ENCODE results near the gene PPM1L. TPM values are rescaled to one million over a fixed set of nuclear protein-coding genes. Genes with fewer than 3 reads are reported as not detected.

The PPM1L gene
- total and polyA plus RNA-seq, 2 of the 13 experiments (the other 11 are each of a cell fraction or from before 2014, with no cell fraction given) = 0.22 to 1.4 TPM

DNA sequence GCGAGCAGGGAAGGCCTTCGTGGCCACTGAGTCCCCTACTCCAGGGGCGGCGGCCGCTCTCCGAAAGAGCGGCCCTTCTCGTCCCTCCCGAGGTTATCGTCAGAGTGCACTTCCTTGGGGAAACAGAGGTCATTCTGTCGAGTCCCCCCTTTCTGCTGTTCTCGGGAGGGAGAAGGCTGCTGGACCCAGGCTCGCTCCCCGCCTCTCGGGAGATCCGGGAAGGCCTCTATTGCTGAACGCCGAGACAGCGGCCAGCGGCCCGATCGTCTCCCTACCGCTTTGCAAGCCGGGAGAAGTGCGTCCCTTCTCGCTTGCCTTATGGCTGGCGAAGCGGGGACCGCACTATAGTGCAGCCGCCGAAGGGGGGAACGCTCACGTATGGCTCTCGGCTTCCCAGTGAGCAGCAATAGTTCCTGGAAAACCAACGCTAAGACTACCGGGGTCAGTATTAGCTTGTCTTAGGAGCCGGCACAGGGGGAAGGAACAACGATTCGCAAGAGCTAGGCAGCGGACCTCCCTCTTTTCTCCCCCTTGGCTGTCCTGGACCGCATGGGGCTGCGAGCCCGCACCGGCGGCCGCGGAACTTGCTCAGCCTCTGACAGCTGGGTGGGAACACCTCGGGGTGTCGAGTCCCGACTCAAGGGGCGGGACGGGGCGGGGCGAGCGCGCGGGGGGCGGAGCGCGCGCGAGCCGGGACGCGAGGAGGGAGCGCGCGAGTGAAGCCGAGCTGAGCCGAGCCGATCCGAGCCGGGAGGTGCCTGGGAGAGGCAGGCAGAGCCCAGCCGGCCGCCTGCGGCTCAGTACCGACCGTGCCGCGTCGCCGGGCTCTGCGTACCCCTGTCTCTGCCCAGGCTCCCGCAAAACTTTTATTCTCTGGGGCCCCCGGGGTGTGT lies 930 bp upstream of the PPM1L start (continued):
- TF ChIP-seq, protein P1, sequence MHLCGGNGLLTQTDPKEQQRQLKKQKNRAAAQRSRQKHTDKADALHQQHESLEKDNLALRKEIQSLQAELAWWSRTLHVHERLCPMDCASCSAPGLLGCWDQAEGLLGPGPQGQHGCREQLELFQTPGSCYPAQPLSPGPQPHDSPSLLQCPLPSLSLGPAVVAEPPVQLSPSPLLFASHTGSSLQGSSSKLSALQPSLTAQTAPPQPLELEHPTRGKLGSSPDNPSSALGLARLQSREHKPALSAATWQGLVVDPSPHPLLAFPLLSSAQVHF (CRISPR knock-in tag; IDR thresholded peaks at IDR 0.05) = no peak
- TF ChIP-seq MZF1 (CRISPR knock-in tag; IDR thresholded peaks at IDR 0.05; ENCODE audit: borderline replicate concordance) = no peak
- TF ChIP-seq POLR2AphosphoS2 (IDR thresholded peaks at IDR 0.05; ENCODE audit: low read depth, low read length) = no peak
- TF ChIP-seq XBP1 (CRISPR knock-in tag; IDR thresholded peaks at IDR 0.05) = no peak
- no peak for TF ChIP-seq AKAP8 (CRISPR knock-in tag; IDR thresholded peaks at IDR 0.05)
- no peak for TF ChIP-seq ZNF652 (CRISPR knock-in tag; IDR thresholded peaks at IDR 0.05; ENCODE audit: borderline replicate concordance, low read depth)
- no peak for TF ChIP-seq ZFP41 (CRISPR knock-in tag; IDR thresholded peaks at IDR 0.05; ENCODE audit: borderline replicate concordance)
- TF ChIP-seq, protein P2, sequence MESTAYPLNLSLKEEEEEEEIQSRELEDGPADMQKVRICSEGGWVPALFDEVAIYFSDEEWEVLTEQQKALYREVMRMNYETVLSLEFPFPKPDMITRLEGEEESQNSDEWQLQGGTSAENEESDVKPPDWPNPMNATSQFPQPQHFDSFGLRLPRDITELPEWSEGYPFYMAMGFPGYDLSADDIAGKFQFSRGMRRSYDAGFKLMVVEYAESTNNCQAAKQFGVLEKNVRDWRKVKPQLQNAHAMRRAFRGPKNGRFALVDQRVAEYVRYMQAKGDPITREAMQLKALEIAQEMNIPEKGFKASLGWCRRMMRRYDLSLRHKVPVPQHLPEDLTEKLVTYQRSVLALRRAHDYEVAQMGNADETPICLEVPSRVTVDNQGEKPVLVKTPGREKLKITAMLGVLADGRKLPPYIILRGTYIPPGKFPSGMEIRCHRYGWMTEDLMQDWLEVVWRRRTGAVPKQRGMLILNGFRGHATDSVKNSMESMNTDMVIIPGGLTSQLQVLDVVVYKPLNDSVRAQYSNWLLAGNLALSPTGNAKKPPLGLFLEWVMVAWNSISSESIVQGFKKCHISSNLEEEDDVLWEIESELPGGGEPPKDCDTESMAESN (CRISPR knock-in tag; conservative IDR thresholded peaks at IDR 0.05) = peak; percentile 76; the same call in 1 of the 2 replicates
- TF ChIP-seq, protein P3, sequence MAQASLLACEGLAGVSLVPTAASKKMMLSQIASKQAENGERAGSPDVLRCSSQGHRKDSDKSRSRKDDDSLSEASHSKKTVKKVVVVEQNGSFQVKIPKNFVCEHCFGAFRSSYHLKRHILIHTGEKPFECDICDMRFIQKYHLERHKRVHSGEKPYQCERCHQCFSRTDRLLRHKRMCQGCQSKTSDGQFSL (CRISPR knock-in tag; IDR thresholded peaks at IDR 0.05) = no peak
- no peak for TF ChIP-seq HES4 (CRISPR knock-in tag; IDR thresholded peaks at IDR 0.05; ENCODE audit: borderline replicate concordance)
- peak; percentile 62; the same call in 1 of the 2 replicates for TF ChIP-seq NAIF1 (CRISPR knock-in tag; IDR thresholded peaks at IDR 0.05; ENCODE audit: borderline replicate concordance)
- TF ChIP-seq, protein P4, sequence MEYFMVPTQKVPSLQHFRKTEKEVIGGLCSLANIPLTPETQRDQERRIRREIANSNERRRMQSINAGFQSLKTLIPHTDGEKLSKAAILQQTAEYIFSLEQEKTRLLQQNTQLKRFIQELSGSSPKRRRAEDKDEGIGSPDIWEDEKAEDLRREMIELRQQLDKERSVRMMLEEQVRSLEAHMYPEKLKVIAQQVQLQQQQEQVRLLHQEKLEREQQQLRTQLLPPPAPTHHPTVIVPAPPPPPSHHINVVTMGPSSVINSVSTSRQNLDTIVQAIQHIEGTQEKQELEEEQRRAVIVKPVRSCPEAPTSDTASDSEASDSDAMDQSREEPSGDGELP (IDR thresholded peaks at IDR 0.05; ENCODE audit: borderline replicate concordance, low read depth) = peak; percentile 36; the same call in 1 of the 2 replicates
- TF ChIP-seq PITX1 (CRISPR knock-in tag; IDR thresholded peaks at IDR 0.05) = no peak
- 0 out of 2 replicates have a peak, but pooled peaks have one; percentile 73 for TF ChIP-seq MTA1 (CRISPR knock-in tag; IDR thresholded peaks at IDR 0.05; ENCODE audit: borderline replicate concordance)
- no peak for TF ChIP-seq PAX8 (CRISPR knock-in tag; IDR thresholded peaks at IDR 0.05; ENCODE audit: borderline replicate concordance)
- TF ChIP-seq ADNP (CRISPR knock-in tag; IDR thresholded peaks at IDR 0.05) = no peak
- TF ChIP-seq IKZF1 (IDR thresholded peaks at IDR 0.05) = no peak
- no peak for TF ChIP-seq ZNF572 (CRISPR knock-in tag; IDR thresholded peaks at IDR 0.05)
- TF ChIP-seq, protein P5, sequence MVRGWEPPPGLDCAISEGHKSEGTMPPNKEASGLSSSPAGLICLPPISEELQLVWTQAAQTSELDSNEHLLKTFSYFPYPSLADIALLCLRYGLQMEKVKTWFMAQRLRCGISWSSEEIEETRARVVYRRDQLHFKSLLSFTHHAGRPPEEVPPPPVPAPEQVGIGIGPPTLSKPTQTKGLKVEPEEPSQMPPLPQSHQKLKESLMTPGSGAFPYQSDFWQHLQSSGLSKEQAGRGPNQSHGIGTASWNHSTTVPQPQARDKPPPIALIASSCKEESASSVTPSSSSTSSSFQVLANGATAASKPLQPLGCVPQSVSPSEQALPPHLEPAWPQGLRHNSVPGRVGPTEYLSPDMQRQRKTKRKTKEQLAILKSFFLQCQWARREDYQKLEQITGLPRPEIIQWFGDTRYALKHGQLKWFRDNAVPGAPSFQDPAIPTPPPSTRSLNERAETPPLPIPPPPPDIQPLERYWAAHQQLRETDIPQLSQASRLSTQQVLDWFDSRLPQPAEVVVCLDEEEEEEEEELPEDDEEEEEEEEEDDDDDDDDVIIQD (CRISPR knock-in tag; IDR thresholded peaks at IDR 0.05; ENCODE audit: low read depth) = no peak
- TF ChIP-seq ZFP37 (CRISPR knock-in tag; IDR thresholded peaks at IDR 0.05; ENCODE audit: borderline replicate concordance) = no peak
- TF ChIP-seq ZNF776 (CRISPR knock-in tag; IDR thresholded peaks at IDR 0.05) = no peak
- TF ChIP-seq, protein P6, sequence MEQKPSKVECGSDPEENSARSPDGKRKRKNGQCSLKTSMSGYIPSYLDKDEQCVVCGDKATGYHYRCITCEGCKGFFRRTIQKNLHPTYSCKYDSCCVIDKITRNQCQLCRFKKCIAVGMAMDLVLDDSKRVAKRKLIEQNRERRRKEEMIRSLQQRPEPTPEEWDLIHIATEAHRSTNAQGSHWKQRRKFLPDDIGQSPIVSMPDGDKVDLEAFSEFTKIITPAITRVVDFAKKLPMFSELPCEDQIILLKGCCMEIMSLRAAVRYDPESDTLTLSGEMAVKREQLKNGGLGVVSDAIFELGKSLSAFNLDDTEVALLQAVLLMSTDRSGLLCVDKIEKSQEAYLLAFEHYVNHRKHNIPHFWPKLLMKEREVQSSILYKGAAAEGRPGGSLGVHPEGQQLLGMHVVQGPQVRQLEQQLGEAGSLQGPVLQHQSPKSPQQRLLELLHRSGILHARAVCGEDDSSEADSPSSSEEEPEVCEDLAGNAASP (CRISPR knock-in tag; IDR thresholded peaks at IDR 0.05; ENCODE audit: borderline replicate concordance) = 0 out of 2 replicates have a peak, but pooled peaks have one; percentile 8
- TF ChIP-seq ZNF251 (CRISPR knock-in tag; IDR thresholded peaks at IDR 0.05) = no peak

Measured in HepG2 (cell line).